Stimulated activated CD4-positive, alpha-beta T cell treated with anti-CD3 and anti-CD28 coated beads, Interleukin-12 subunit alpha, Interleukin-12 subunit beta, amount 100 ng/mL, for 48 hours (primary cell): Measurements from ENCODE around the gene EDN2.

Experiments used
- DNase-seq, 3 donors: peaks; one replicate each; pipeline ENCODE4 v3.0.0-alpha.2; 2020; ENCODE audit warnings: low read depth in 2 of 3, low spot score in 1 of 3

EDN2 gene

DNA sequence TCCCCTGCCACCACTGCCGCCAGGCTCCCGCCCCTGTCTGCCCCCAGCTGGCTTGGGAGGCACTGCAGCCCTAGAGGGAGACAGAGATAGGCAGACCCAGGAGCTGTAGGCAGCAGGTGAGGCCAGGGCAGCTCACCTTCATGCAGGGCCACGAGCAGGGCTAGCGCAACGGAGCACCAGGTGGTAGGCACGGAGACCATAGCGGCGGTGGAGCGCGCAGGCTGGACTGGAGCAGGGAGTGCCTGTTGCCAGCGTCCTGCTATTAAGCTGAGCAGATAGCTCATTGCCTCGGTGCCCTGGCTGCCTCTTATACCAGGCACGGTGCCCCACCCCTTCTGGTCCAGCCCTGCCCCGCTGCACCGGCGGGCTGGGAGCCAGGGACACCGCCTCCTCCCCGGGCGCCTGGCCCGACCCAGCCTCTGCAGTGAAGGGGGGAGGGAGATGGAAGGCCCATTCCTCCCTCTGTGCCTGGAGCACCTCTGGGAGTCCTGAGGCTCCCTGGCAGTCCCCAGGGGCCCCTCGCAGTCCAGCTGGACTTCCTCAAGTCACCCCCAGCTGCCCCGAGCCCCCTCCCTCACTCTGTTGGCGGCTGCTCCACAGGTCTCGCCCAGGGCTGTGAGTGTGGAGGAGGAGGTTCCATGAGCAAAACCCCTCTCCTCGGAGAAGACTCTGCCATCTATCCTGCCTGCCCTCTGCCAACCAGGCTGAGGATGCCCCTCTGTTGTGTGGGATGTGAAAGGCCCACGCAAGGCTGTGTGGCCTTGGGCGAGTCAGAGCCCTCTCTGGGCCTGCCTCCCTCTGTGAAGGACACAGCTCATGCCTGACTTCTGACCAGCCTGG lies at the start of gene EDN2:
Gene EDN2, minus strand, starts transcription at position 282 of the 840 bp plus-strand sequence. Its CDS starts 82 bp downstream, at position 200.
- DNase-seq: no peak

GRCh38 chr1:41533731-41534080 lies 49.2 kb upstream of the EDN2 start:
- DNase-seq: no peak

GRCh38 chr1:41533016-41533730 lies 48.7 kb upstream of the EDN2 start:
- no peak for DNase-seq

- no peak for DNase-seq
Measured at GRCh38 chr1:41532206-41532975, 47.9 kb upstream of the EDN2 start.

DNA sequence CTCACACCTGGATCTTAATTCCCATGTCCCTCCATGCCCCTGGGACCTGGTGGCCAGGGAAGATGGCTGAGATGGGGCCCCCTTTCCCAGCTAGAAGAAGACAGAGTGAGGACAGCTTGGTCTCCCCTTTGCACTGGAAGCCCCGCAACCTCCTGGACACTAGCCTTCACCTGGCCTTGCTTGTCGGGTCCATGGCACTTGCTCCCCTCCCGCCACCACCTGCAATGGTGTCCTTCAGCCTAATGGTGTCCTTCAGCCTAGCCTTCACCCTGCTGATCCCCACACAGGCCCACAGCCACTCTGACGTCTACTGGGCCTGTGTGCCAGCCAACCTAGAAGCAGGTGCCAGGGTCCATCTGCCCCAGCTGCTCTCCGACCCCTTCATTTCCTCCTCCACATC lies 45.9 kb upstream of the EDN2 start:
- no peak for DNase-seq

DNA sequence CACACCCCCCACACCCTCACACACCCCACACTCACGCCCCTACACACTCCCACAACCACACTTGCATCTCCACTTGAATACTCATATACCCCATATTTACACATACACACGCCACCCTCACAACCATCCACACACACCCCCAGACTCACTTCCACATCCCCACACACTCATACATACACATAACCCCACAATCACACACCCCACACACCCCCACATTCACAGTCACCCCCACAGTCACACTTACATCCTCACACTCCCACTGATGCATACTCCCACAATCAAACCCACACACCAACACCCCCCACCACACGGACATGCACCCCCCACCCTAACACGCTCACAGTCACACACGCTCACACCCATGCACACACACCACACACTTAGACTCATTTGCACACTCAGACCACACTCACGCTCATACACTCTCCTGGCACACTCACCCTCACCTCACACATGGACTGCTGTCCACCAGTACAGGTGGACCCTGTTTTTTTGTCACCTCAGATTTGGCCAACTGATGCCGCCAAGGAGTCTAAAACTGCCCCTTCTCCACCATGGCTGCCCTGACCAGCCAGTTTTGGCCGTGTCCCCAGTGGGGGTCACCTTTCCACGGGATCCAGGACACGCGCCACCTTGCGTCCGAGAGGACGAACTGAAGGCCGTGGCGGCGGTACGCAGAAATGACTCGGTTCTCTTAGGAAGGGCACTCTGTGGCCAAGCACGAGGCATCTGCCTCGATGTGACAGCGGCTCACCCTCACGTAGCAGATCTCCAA lies 45.3 kb upstream of the EDN2 start:
- DNase-seq: no peak

GRCh38 chr1:41528726-41529605 lies 44.5 kb upstream of the EDN2 start:
- DNase-seq: no peak

- no peak for DNase-seq
Measured at GRCh38 chr1:41528106-41528505, 43.6 kb upstream of the EDN2 start.

DNA sequence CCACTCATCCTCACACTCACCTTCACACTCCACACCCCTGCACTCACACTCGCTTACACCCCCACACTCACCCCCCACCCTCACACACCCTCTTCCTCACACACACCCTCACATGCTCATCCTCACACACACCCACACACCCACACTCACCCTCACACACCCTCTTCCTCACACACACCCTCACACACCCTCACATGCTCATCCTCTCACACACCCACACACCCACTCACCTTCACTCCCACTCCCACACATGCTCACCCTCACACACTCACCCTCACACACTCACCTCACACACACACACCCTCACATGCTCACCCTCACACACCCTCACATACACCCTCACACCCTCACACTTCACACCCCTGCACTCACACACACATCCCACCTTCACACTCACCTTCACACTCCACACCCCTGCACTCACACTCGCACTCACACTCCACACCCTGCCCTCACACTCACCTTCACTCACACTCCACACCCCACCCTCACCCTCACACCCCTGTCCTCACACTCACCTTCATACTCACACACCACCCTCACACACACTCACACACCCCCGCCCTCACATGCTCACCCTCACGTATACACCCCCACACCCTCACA lies 42.6 kb upstream of the EDN2 start:
- DNase-seq: no peak

- DNase-seq: no peak
Measured at GRCh38 chr1:41525891-41526587, 41.6 kb upstream of the EDN2 start.

- no peak for DNase-seq
Measured at GRCh38 chr1:41524676-41525675, 40.5 kb upstream of the EDN2 start.

- DNase-seq: no peak
Measured at GRCh38 chr1:41523949-41524675, 39.6 kb upstream of the EDN2 start.

GRCh38 chr1:41523071-41523470 lies 38.6 kb upstream of the EDN2 start:
- no peak for DNase-seq

- DNase-seq: no peak
Measured at GRCh38 chr1:41521766-41522165, 37.3 kb upstream of the EDN2 start.

- DNase-seq: no peak
Measured at GRCh38 chr1:41520951-41521752, 36.7 kb upstream of the EDN2 start.

DNA sequence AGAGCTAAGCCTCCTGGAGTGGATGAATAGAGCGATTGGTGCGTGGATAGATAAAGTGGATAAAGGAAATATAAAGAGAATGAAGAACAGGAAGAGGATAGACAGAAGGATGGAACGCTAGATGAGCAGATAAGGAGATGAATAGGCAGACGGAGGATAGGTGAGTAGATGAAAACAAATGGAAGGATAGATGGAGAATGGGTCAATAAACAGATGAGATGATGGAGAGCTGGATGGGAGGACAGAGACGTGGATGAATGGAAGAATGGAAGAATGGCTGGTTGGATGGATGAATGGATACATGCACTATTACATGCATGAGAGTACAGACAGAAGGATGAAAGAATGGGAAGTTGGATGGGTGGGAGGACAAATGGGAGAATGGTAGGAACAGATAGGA lies 35.2 kb upstream of the EDN2 start:
- no peak for DNase-seq
